ENCODE results near the gene NVL. TPM values are rescaled to one million over a fixed set of nuclear protein-coding genes. Genes with fewer than 3 reads are reported as not detected.

The NVL gene
- total and polyA plus RNA-seq, 8 donors: 9.6 to 35.9 (median 12.3) TPM

- no peak overlapping the region for H3K4me3 ChIP-seq
- H3K4me1 ChIP-seq: no peaks in the 10 kb centered on the region
- no peak overlapping the region for H3K27ac ChIP-seq
- DNase-seq (no peak), FAIRE-seq (no peak), ATAC-seq (no peak)
- TF ChIP-seq, protein P1, sequence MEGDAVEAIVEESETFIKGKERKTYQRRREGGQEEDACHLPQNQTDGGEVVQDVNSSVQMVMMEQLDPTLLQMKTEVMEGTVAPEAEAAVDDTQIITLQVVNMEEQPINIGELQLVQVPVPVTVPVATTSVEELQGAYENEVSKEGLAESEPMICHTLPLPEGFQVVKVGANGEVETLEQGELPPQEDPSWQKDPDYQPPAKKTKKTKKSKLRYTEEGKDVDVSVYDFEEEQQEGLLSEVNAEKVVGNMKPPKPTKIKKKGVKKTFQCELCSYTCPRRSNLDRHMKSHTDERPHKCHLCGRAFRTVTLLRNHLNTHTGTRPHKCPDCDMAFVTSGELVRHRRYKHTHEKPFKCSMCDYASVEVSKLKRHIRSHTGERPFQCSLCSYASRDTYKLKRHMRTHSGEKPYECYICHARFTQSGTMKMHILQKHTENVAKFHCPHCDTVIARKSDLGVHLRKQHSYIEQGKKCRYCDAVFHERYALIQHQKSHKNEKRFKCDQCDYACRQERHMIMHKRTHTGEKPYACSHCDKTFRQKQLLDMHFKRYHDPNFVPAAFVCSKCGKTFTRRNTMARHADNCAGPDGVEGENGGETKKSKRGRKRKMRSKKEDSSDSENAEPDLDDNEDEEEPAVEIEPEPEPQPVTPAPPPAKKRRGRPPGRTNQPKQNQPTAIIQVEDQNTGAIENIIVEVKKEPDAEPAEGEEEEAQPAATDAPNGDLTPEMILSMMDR (IDR thresholded peaks at IDR 0.05): no peak
- intact Hi-C loops (cut with DNase I): no loop called here
- no peaks in the 10 kb centered on the region for H3K27me3 ChIP-seq
- H3K36me3 ChIP-seq: peaks cover 0 to 9% (median 0%) of the 10 kb centered on the region in 3 donors
- 86 to 94% methylated on average over 3 of the region's 3 CpGs for WGBS, 2 donors
- no peaks in the 10 kb centered on the region for H3K9me3 ChIP-seq
Observed at GRCh38 chr1:224266105-224266914, 63.7 kb downstream of the NVL start.

DNA sequence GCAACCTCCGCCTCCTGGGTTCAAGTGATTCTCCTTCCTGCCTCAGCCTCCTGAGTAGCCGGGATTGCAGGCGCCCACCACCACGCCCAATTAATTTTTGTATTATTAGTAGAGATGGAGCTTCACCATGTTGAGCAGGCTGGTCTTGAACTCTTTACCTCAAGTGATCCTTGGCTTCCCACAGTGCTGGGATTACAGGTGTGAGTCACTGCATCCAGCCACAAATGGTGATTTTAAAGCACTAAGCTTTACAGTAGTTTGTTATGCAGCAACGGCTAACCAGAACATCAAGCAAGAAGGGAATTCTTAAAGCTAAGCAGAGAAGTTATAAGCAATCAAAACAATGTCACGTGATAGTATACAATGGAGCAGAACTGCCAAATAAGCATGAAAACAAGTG, 65.7 kb downstream of the NVL start:
- no peak for FAIRE-seq
- Histone ChIP-seq H3K9me3 (no peaks in the 10 kb centered on the region), H3K27me3 (no peaks in the 10 kb centered on the region), H3K36me3 (peaks cover 0 to 9% (median 0%) of the 10 kb centered on the region in 3 donors), H3K27ac (no peak overlapping the region), H3K4me1 (no peaks in the 10 kb centered on the region), H3K4me3 (no peak overlapping the region)
- DNase-seq: no peak
- 81 to 93% methylated on average over 6 of the region's 6 CpGs for WGBS, 2 donors
- TF ChIP-seq, protein P1 (IDR thresholded peaks at IDR 0.05): no peak
- intact Hi-C loops (cut with DNase I): no loop called here
- ATAC-seq: no peak

- Histone ChIP-seq H3K9me3 (no peaks in the 10 kb centered on the region), H3K4me1 (no peaks in the 10 kb centered on the region), H3K27me3 (no peaks in the 10 kb centered on the region), H3K36me3 (peaks cover 0 to 9% (median 0%) of the 10 kb centered on the region in 3 donors), H3K4me3 (no peak overlapping the region), H3K27ac (peak overlapping the region in 1 of 4 donors; percentile 23)
- 48 to 49% methylated on average over 2 of the region's 2 CpGs for WGBS, 2 donors
- intact Hi-C loops (cut with DNase I): no loop called here
- DNase-seq (no peak), FAIRE-seq (no peak), ATAC-seq (peak; percentile 50 to 74 (median 53))
- TF ChIP-seq, protein P1 (IDR thresholded peaks at IDR 0.05): no peak
Observed at GRCh38 chr1:224262373-224263054, 67.5 kb downstream of the NVL start.

DNA sequence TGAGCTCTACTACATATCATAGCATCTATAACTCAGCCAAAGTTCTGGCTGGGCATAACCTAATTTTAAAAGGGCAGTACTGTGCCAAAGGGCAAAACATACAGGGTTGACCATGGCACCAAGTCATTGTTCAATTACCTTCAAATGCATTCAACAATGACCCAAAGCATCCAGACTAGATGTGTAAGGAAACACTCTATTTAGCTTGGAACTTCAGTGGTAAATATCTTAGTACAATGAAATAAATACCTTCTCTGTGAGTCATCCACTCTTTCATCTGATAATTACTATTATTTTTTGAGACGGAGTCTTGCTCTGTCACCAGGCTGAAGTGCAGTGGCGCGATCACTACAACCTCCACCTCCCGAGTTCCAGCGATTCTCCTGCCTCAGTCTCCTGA, 70.0 kb downstream of the NVL start:
- TF ChIP-seq, protein P1 (IDR thresholded peaks at IDR 0.05): no peak
- WGBS, 2 donors: 97% methylated on average over 5 of the region's 5 CpGs
- intact Hi-C loops (cut with DNase I): no loop called here
- FAIRE-seq: no peak
- Histone ChIP-seq H3K36me3 (no peaks in the 10 kb centered on the region), H3K4me3 (no peak overlapping the region), H3K4me1 (no peaks in the 10 kb centered on the region), H3K9me3 (no peaks in the 10 kb centered on the region), H3K27me3 (no peaks in the 10 kb centered on the region), H3K27ac (no peak overlapping the region)
- no peak for ATAC-seq
- DNase-seq: no peak

GRCh38 chr1:224258351-224258750, 71.6 kb downstream of the NVL start:
- Histone ChIP-seq H3K9me3 (no peaks in the 10 kb centered on the region), H3K27me3 (no peaks in the 10 kb centered on the region), H3K27ac (no peak overlapping the region), H3K4me1 (no peaks in the 10 kb centered on the region), H3K4me3 (no peak overlapping the region), H3K36me3 (no peaks in the 10 kb centered on the region)
- 100% methylated on average over 1 of the region's 1 CpG for WGBS, 2 donors
- DNase-seq: no peak
- intact Hi-C loops (cut with DNase I): no loop called here
- no peak for FAIRE-seq
- TF ChIP-seq, protein P1 (IDR thresholded peaks at IDR 0.05): no peak
- no peak for ATAC-seq
